Left ventricle myocardium inferior (tissue), 1 donor: ENCODE results near the gene PRKACA. TPM values are rescaled to one million over a fixed set of nuclear protein-coding genes. Genes with fewer than 3 reads are reported as not detected.

Experiments
- DNase-seq: peaks from one replicate; pipeline ENCODE4 v3.0.0-alpha.2; 2020
- H3K27ac ChIP-seq: fragments of 200-600 bp; replicated peaks from 2 replicates; pipeline ENCODE4 v1.8.0; 2021
- H3K27me3 ChIP-seq: fragments of 200-600 bp; 2 replicates; pipeline ENCODE4 v1.8.0; 2021; ENCODE audit warnings: low read depth
- H3K36me3 ChIP-seq: fragments of 200-600 bp; 2 replicates; pipeline ENCODE4 v1.8.0; 2021
- H3K4me1 ChIP-seq: fragments of 200-600 bp; 2 replicates; pipeline ENCODE4 v1.8.0; 2021
- H3K4me3 ChIP-seq: fragments of 200-600 bp; 2 replicates; pipeline ENCODE4 v1.8.0; 2021; ENCODE audit warnings: mild to moderate bottlenecking, moderate library complexity
- H3K9me3 ChIP-seq: fragments of 200-600 bp; replicated peaks from 2 replicates; pipeline ENCODE4 v1.8.0; 2021
- CTCF ChIP-seq: fragments of 200-600 bp; IDR thresholded peaks from 2 replicates; pipeline ENCODE4 v1.8.0; 2021; ENCODE audit warnings: antibody characterized with exemption, mild to moderate bottlenecking, borderline replicate concordance
- intact Hi-C: fragments of 100-400 bp; cut with micrococcal nuclease; formaldehyde crosslinking; loops from one replicate; pipeline ENCODE4 v1.11.0; 2022
- total RNA-seq: library from RNA; stranded (reverse); fragmentation: NEBNext Ultra II Directional; extraction: Animal tissue kit (Norgen Biotek cat#: 25700); gene quantifications from one replicate; pipeline ENCODE4 v1.2.1, GENCODE V29; 2021
- donor health status: DM: no; HTN: yes; CAD: no; lungs with severe emphysema.

Gene PRKACA
- total RNA-seq, 1 donor from 2014 or later = 465 TPM

- Histone ChIP-seq H3K9me3 (no peaks in the 10 kb centered on the region), H3K36me3 (no peaks in the 10 kb centered on the region), H3K4me3 (no peak overlapping the region), H3K27ac (no peak overlapping the region), H3K27me3 (peaks cover 58% of the 10 kb centered on the region), H3K4me1 (peaks cover 13% of the 10 kb centered on the region)
- no peak for TF ChIP-seq CTCF
- intact Hi-C loops = no loop called here
- DNase-seq = no peak
Measured at GRCh38 chr19:14062558-14062855, 55.1 kb downstream of the PRKACA start.

- Histone ChIP-seq H3K27ac (no peak within 1 kb of the TSS), H3K9me3 (no peaks in the 10 kb centered on the region), H3K27me3 (peaks cover 64% of the 10 kb centered on the region), H3K36me3 (no peaks in the 10 kb centered on the region), H3K4me3 (no peak within 1 kb of the TSS), H3K4me1 (peaks cover 18% of the 10 kb centered on the region)
- intact Hi-C loops = no loop called here
- no peak for DNase-seq
- TF ChIP-seq CTCF = no peak
Measured at GRCh38 chr19:14061751-14062557, 55.6 kb downstream of the PRKACA start, which contains the start of gene PALM3. Gene PALM3 (minus strand): TSS chr19:14062076. CDS start chr19:14061980, 96 bp downstream.

- intact Hi-C loops = no loop called here
- H3K36me3 ChIP-seq = no peaks in the 10 kb centered on the region
- no peak overlapping the region for H3K4me3 ChIP-seq
- peaks cover 18% of the 10 kb centered on the region for H3K4me1 ChIP-seq
- no peak for DNase-seq
- peaks cover 68% of the 10 kb centered on the region for H3K27me3 ChIP-seq
- TF ChIP-seq CTCF = no peak
- H3K27ac ChIP-seq = no peak overlapping the region
- H3K9me3 ChIP-seq = no peaks in the 10 kb centered on the region
Measured at GRCh38 chr19:14061081-14061749, 56.3 kb downstream of the PRKACA start.

DNA sequence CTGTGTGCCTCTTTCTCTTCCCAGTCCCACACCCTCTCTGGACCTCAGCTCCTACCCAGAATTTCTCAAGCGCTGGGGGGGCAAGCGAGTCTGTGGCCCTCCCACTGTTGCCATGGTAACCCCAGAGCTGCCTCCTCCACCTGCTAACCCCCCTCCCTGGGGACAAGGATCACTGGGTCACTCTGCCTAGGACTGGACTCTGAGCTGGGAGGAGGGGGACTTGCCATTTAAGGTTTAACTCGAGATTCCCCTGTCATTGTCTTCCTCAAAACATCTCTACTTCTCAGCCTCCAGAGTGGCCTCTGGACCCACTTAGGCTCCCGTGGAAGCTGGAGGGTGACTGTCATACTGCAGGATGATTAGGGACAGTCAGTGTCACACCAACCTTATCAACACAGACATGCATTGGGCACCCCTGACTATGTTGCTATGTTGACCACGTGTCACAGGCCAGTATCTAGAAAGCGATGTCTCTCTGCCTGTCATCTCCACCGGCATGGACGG lies 57.9 kb downstream of the PRKACA start:
- Histone ChIP-seq H3K4me1 (peaks cover 18% of the 10 kb centered on the region), H3K4me3 (no peak overlapping the region), H3K27ac (no peak overlapping the region), H3K36me3 (no peaks in the 10 kb centered on the region), H3K27me3 (peaks cover 69% of the 10 kb centered on the region), H3K9me3 (no peaks in the 10 kb centered on the region)
- intact Hi-C loops = no loop called here
- DNase-seq = no peak
- TF ChIP-seq CTCF = no peak

GRCh38 chr19:14059093-14059480 lies 58.5 kb downstream of the PRKACA start:
- peaks cover 69% of the 10 kb centered on the region for H3K27me3 ChIP-seq
- no peaks in the 10 kb centered on the region for H3K36me3 ChIP-seq
- intact Hi-C loops = no loop called here
- no peak overlapping the region for H3K4me3 ChIP-seq
- H3K9me3 ChIP-seq = no peaks in the 10 kb centered on the region
- no peak overlapping the region for H3K27ac ChIP-seq
- TF ChIP-seq CTCF = peak; percentile 72
- no peak for DNase-seq
- peaks cover 18% of the 10 kb centered on the region for H3K4me1 ChIP-seq
